GM21737 (cell line): ENCODE results near the gene NUDT22.

ENCODE experiments used
- ATAC-seq: cut with Tn5 transposase; IDR thresholded peaks from one replicate; pipeline ENCODE4 v1.9.1; 2021; ENCODE audit warnings: mild to moderate bottlenecking, moderate library complexity; ENCODE audit not compliant: unreplicated experiment

NUDT22 gene

DNA sequence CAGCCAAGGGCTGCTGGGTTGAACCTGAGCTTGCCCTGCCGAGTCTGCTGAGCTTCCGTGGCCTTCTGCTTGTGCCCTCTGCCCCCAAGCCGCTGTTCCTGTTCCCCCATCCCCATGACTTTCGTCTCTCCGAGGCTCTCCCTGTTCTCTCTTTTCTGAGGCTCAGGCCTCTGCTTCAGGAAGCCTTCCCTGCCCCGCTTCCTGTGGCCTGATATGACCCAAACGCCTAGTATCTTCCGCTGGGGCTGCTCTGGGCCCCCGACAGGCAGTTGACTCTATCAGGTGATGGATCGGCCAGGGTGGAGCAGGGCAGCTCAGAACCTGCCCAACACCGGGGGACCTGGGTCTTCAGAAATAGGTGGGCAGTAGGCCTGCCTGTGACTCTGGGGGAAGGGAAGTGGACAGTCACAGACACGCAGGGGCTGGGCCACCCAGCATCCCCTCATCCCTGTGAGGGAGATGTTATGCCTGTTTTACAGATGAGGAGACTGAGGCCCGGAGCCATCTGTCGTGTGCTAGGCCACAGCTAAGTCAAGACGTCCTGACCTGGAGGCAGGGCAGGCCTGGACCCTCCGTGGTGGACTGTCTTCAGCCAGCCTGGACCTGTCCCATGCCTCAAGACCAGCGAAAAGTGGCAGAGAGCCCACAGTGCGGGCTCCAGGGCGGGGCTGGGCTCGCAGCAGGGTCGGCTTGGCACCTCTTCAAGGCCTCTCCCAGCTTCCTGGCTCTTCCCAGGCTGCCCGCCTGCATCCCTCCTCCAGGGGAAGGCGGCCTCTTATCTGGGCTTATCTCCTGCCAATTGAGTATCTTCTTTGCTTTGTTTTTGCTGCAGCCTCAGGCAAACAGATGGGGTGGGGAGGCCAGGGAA is 42.2 kb downstream of the NUDT22 start:
- ATAC-seq = no peak

DNA sequence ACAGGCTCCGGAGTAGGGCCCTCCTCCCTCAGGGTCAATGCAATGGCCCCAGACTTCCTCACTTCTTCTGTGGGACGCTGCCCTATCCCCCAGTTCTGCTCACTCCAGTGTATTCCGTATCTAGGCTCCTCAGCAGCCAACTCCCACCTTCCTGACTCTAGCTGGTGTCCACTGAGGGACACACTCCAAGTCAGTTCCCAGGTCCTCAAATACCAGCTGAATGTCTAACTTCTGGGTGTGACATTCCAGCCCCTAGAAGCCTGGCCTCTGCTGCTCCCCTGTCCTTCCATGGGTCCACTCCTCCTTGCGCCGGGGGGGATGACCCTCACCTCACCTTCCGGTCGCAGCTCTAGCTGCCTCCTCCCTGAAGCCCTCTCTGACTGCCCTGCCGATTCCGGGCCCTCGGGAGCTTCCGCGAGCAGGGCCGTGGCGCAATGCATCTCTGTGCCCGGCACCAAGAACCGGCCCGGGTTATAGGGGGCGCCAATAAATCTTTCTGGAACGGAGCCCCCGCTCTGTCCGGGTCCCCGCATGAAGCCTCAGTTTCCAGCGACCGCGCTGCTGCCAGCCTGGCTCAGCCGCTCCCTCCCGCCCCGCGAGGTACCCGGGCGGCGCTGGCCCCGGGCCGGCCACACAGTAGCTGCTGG is 42.9 kb downstream of the NUDT22 start:
- ATAC-seq = peak; percentile 17

DNA sequence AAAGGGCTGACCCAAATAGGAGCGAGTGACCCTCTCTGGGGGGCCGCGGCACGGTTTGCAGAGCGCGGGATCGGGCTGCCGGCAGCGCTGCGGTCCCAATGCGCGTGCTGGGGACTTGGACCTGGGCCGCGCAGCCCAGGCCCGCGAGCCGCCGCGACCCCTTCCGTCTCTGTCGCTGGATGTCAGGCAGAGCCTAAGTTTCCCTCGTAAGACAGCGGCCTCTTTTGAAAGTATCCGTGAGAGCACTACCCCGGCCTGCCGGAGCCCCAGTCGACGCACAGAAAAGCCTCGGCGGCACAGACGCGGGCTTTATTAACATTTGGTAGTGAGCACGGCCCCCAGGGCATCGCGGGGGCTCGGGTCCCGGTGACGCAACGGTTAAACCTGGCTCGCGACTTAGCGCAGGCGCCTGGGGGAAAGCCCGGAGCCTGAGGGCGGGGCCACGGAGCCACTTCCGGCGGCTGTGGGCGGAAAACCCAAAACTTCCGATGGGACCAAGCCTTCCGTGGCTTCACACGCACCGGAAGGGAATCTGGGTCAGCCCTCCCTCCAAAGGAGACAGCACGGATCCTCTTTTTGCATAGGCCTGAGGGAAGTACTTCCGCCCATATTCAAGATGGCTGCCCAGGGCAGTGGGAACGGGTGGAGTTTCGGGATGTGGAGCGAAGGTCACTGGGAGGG is 43.6 kb downstream of the NUDT22 start:
- peak; percentile 57 for ATAC-seq

DNA sequence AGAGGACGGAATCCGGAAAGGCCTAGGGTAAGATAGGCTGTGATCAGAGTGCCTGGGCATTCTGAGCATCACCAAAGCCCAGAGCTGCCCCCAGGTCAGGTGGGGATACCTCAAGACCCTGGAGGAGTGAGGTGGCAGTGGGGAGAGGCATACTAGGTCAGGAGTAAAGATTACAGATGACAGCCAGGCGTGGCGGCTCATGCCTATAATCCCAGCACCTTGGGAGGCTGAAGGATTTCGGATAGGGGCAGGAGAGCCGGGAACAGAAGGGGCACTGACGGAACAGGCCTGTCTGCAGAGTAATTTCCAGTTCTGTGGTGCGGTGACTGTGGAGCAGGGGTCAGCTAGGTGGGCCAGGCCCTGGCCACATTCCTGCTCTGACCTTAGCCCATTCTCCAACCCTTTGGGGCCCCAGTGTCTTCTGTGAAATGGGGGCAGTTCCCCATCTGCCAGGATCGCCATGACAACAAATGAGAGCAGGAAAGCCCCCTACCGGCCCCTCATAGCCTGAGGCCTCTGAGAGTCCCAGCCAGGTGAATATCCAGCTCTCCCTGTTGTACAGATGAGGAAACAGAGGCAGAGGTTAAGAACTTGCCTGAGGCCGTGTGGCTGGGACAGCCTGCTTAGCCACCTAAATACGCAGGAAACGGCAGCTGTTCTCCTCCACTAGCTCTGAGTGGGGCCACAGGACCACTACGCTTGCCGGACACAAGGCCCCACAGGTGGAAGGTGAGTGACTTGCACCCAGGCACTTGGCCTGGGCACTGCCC is 49.1 kb downstream of the NUDT22 start:
- ATAC-seq = no peak

DNA sequence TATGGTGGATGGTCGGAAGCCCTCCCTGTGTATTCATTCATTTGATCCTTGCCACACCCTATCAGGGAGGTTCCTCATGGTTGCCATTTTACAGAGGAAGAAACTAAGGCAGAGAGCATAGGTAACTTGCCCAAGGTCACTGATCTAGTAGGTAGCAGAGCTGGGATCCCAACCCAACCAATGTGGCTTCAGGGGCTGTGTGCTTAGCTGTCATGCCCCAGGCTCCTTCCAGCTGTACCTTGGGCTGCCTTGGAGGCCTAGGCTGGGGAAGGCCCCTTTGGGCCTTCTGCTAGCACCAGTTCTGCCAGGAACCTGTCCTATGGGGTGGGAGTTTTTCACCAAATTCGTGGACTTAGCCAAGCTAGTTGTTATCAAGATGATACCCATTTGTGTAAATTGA is 49.8 kb downstream of the NUDT22 start:
- ATAC-seq = no peak

DNA sequence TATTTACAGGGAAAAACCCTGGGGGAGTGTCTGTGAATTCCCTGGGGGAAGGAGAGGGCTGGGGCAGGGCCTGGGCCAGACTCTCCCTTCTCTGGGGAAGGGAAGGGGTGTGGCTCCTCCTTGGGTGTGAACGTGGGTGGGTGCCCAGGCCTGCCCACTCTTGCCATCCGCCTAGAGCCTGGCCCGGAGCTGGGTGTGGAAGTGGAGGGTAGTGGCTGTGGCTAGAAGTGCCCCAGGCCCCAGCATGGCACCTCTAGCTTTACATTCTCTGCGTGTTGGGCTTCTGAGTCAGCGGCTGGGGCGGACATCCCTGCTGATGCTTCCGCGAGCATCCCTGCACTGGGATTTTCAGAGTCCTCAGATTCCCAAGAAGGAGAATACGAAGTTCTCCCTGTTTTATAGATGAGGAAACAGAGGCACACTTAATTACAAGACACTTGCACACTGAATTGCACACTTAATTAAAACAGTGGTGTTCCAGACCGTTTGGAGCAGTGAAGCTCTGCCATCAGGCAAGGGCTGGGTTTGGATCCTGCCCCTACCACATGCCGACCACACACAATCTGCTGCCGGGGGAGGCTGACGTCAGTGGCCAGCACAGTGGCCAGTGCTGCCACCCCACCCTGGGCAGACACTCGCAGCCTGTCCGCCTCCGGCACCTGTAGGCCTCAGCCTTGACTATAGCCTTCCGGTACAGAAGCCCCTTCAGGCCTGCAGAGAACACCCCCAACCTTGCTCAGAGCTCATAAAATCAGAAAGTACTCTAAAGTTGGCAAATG is 50.8 kb downstream of the NUDT22 start:
- no peak for ATAC-seq

DNA sequence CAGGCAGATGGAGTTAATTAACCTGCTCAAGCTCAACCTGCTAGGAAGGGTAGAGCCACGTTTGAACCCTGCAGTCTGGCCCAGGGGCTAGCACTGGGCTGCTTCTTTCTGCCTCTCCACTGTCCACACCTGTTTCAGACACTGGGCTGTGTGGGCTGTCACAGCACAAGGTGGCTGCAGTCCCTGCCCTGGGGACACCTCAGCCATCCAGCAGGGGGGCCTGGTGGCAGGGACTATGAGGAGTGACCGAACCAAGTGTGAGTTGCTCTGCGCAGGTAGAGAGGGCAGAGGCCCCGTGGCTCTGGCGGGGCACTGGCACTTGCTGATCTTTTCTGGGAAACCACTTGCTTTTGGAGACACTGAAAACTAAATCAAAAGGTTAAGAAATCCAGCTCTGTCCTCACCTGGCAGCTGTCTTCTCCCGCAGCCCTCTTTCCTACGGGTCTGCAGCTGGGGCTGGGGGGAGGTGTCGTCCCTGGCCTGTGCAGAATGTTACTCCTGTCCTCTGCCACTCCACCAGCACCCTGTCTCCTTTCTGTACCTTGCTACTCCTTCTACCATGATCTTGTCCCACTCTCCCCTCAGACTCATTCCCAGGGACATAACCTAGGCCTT is 52.6 kb downstream of the NUDT22 start:
- ATAC-seq = no peak
